Smooth muscle cell (in vitro differentiated cells): ENCODE measurements around the gene MIEF1. TPM values are rescaled to one million over a fixed set of nuclear protein-coding genes. Genes with fewer than 3 reads are reported as not detected.

Experiments
- DNase-seq: peaks from one replicate; lab custom pipeline; 2025; ENCODE audit not compliant: unreplicated experiment; lab: John Stamatoyannopoulos, UW
- H2AFZ ChIP-seq: fragments of 200-600 bp; sonication (generic); 2 replicates; pipeline ENCODE4 v1.6.0; 2016; ENCODE audit warnings: antibody characterized with exemption, low read depth, mild to moderate bottlenecking
- H3F3A ChIP-seq: fragments of 200-600 bp; sonication (generic); 2 replicates; pipeline ENCODE4 v1.6.0; 2017; ENCODE audit warnings: antibody characterized with exemption, low read depth
- H3K27ac ChIP-seq: fragments of 200-600 bp; sonication (generic); 2 replicates; pipeline ENCODE4 v1.5.1; 2016; ENCODE audit warnings: low read depth, mild to moderate bottlenecking
- H3K27me3 ChIP-seq: fragments of 200-600 bp; sonication (generic); 2 replicates; pipeline ENCODE4 v1.6.1; 2016; ENCODE audit warnings: low read depth, mild to moderate bottlenecking
- H3K36me3 ChIP-seq: fragments of 200-600 bp; sonication (generic); 2 replicates; pipeline ENCODE4 v1.5.1; 2016; ENCODE audit warnings: low read depth
- H3K4me1 ChIP-seq: fragments of 200-600 bp; sonication (generic); 2 replicates; pipeline ENCODE4 v1.5.1; 2016; ENCODE audit warnings: low read depth
- H3K4me2 ChIP-seq: fragments of 200-600 bp; sonication (generic); 2 replicates; pipeline ENCODE4 v1.6.0; 2016; ENCODE audit warnings: mild to moderate bottlenecking
- H3K4me3 ChIP-seq: fragments of 200-600 bp; sonication (generic); 2 replicates; pipeline ENCODE4 v1.5.1; 2016; ENCODE audit warnings: mild to moderate bottlenecking
- H3K79me2 ChIP-seq: fragments of 200-600 bp; sonication (generic); 2 replicates; pipeline ENCODE4 v1.6.0; 2016; ENCODE audit warnings: low read depth, mild to moderate bottlenecking
- H3K9ac ChIP-seq: fragments of 200-600 bp; sonication (generic); 2 replicates; pipeline ENCODE4 v1.6.0; 2016; ENCODE audit warnings: low read depth
- H3K9me3 ChIP-seq: fragments of 200-600 bp; sonication (generic); replicated peaks from 2 replicates; pipeline ENCODE4 v1.5.1; 2016; ENCODE audit warnings: low read depth
- H4K20me1 ChIP-seq: fragments of 200-600 bp; sonication (generic); 2 replicates; pipeline ENCODE4 v1.6.0; 2016; ENCODE audit warnings: low read depth
- CTCF ChIP-seq: fragments of 200-600 bp; sonication (generic); IDR thresholded peaks from 2 replicates; pipeline ENCODE4 v1.5.1; 2017; ENCODE audit warnings: borderline replicate concordance, mild to moderate bottlenecking, antibody characterized with exemption; ENCODE audit not compliant: insufficient read depth, poor library complexity, severe bottlenecking
- WGBS: methylation state at CpG from one replicate; pipeline ENCODE4 v1.1.7; 2016; ENCODE audit warnings: low lambda C conversion rate; 5-methylcytosine and 5-hydroxymethylcytosine counted together
- polyA plus RNA-seq: library from polyadenylated mRNA; unstranded; fragments of >200 nt; fragmentation: Nextera tagmentation; extraction: Ambion mirVana; gene quantifications from 2 replicates; pipeline ENCODE4 v1.2.1, GENCODE V29; 2016
- total RNA-seq: library from RNA; depleted of rRNA; stranded (reverse); fragments of >200 nt; gene quantifications from 2 replicates; pipeline ENCODE4 v1.2.3, GENCODE V29; 2014

Gene MIEF1
- total and polyA plus RNA-seq, 2 experiments from 2014 or later: 11.1 to 14.5 TPM

DNA sequence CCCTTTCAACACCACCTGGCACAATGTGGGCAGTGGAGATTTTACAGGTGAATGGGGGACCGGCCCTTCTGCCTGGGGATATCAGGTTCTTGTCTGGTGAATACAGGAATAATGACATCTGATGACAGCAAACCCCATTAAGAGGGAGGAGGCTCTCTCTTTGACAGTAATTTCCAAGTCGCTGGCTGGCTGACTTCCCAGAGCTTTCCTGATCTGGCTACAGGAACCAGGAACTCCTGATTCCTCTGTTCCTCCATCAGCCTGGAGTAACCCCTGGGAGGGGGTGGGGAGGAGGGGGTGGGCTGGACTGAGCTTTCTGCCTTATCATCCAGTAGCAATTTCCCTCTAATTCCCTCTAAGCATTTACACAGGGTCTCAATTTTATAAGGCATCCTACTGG, 3.7 kb upstream of the MIEF1 start:
- Histone ChIP-seq H3K27ac (no peak overlapping the region), H4K20me1 (peaks cover 2% of the 10 kb centered on the region), H3K4me1 (peaks cover 24% of the 10 kb centered on the region), H3K79me2 (peaks cover 10% of the 10 kb centered on the region), H3K9me3 (no peaks in the 10 kb centered on the region), H2AFZ (no peak overlapping the region), H3F3A (peaks cover 21% of the 10 kb centered on the region), H3K27me3 (no peaks in the 10 kb centered on the region), H3K9ac (no peak overlapping the region), H3K4me3 (no peak overlapping the region), H3K36me3 (no peaks in the 10 kb centered on the region), H3K4me2 (no peak overlapping the region)
- no peak for DNase-seq
- WGBS: 42% methylated on average over 2 of the region's 2 CpGs
- TF ChIP-seq CTCF: no peak

DNA sequence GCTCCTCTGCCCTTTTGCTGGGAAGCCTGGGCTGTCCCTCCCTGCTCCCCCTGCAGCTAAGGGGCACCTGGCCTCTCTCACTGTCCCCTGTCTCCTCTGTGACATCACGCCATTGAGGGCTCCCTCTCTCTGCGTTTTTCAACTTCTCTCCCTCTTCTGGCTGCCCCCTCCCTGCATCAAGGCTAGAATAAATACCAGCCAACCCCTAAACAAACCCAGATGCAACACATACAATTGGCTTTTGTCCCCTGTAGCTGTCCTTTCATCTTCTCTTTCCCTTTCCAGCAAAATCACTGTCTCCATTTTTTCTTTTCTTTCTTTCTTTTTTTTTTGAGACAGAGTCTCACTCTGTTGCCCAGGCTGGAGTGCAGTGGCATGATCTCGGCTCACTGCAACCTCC, 3.3 kb upstream of the MIEF1 start:
- H3K4me2 ChIP-seq: no peak overlapping the region
- H3K36me3 ChIP-seq: no peaks in the 10 kb centered on the region
- H3K4me1 ChIP-seq: peaks cover 28% of the 10 kb centered on the region
- no peaks in the 10 kb centered on the region for H3K27me3 ChIP-seq
- peaks cover 14% of the 10 kb centered on the region for H3K79me2 ChIP-seq
- 44% methylated on average over 3 of the region's 3 CpGs for WGBS
- no peaks in the 10 kb centered on the region for H4K20me1 ChIP-seq
- TF ChIP-seq CTCF: no peak
- no peak overlapping the region for H3K4me3 ChIP-seq
- DNase-seq: no peak
- peaks cover 17% of the 10 kb centered on the region for H3F3A ChIP-seq
- no peak overlapping the region for H2AFZ ChIP-seq
- H3K9me3 ChIP-seq: no peaks in the 10 kb centered on the region
- no peak overlapping the region for H3K27ac ChIP-seq
- H3K9ac ChIP-seq: no peak overlapping the region

DNA sequence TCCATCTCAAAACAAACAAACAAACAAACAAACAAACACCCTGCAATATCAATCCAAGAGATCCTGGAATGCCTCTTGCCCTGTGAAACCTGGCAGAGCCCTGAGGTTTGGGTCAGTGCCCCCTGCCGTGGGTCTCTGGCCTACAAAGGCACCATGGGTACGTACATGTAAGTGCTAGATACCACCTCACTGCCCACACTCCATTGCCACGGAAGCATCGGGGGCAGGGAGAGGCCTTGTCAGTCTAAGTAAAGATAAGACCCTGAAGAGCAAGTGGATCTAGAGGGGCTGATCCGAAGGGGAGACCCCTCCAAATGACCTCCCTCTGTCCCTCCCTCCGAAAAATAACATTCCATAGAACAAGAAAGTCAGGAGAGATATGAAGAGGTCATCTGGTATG, 2.0 kb upstream of the MIEF1 start:
- Histone ChIP-seq H4K20me1 (no peaks in the 10 kb centered on the region), H3K27me3 (no peaks in the 10 kb centered on the region), H3K9me3 (no peaks in the 10 kb centered on the region), H3K4me3 (no peak overlapping the region), H2AFZ (no peak overlapping the region), H3K27ac (no peak overlapping the region), H3K9ac (no peak overlapping the region), H3K79me2 (peaks cover 27% of the 10 kb centered on the region), H3K4me2 (no peak overlapping the region), H3F3A (peaks cover 11% of the 10 kb centered on the region), H3K4me1 (peaks cover 28% of the 10 kb centered on the region), H3K36me3 (no peaks in the 10 kb centered on the region)
- no peak for DNase-seq
- WGBS: 91% methylated on average over 6 of the region's 6 CpGs
- no peak for TF ChIP-seq CTCF

DNA sequence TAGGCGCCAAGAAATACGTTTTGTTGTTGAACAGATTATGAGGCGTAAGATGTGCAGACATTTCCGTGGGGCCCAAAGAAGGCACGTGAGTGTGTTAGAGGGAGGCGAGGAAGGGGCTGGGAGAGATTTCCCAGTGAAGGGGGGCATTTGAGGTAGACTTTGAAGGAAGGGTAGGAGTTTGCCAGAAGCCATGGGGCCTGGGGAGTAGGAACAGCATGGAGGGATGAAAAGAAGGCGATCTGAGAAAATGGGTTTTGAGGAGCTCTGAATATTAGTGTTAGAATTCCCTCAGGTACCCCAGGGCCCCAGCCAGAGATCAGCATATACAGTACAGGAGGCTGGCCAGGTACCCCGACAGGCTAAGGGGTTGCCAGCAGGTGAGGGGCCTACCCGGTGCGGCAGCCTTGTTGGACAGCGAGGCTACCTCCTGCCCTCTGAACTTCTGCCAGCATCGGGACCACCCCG, 414 bp upstream of the MIEF1 start:
- Histone ChIP-seq H3K9me3 (no peaks in the 10 kb centered on the region), H3F3A (peaks cover 11% of the 10 kb centered on the region), H3K79me2 (peaks cover 42% of the 10 kb centered on the region), H3K27ac (peak overlapping the region; percentile 54), H3K4me2 (peak overlapping the region; percentile 88), H3K4me3 (peak overlapping the region; percentile 72), H4K20me1 (peaks cover 3% of the 10 kb centered on the region), H3K36me3 (no peaks in the 10 kb centered on the region), H3K4me1 (peaks cover 24% of the 10 kb centered on the region), H3K9ac (no peak overlapping the region), H3K27me3 (no peaks in the 10 kb centered on the region), H2AFZ (peak overlapping the region; percentile 6)
- TF ChIP-seq CTCF: no peak
- 31% methylated on average over 13 of the region's 13 CpGs for WGBS
- no peak for DNase-seq
